ENCODE measurements around the gene TCF25.

DNA sequence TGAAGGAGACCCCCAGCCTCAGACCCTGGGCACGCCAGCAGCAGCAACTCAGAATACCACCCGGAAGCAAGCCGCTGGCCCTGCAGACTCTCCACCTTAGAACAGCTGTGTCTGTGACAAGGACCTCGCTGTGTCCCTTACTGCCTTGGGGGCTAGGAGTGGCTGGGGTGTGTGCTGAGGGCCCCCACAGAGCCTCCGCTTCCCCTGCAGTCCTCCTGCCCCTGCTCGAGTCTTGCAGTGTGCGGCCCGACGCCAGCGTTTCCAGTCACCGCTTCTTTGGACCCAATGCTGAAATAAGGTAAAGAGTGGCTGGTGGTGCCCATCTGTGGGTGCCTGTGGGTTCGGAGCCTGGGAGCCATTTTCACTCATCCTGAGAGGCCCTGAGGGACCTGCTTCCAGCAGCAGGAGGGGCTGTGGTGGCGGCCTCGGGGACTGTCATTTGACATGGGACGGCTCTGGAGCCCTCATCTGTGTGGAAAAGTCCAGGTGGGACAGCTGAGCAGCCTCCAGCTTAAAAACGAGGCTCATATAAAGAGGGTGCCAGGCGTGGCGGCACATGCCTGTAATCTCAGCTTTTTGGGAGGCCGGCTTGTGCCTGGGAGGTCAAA, 30.6 kb downstream of the TCF25 start:
- TF ChIP-seq CTCF (conservative IDR thresholded peaks at IDR 0.05; ENCODE audit: low read depth, low read length) (no peak), EZH2phosphoT487 (IDR thresholded peaks at IDR 0.05; ENCODE audit: borderline replicate concordance, low read length) (no peak)

Data from PC-3 (cell line).